CD4-positive, alpha-beta T cell (primary cell): ENCODE data around the gene LRRC2. TPM values are rescaled to one million over a fixed set of nuclear protein-coding genes. Genes with fewer than 3 reads are reported as not detected.

Experiments
- ATAC-seq: fragments of 200-7000 bp; cut with Tn5 transposase; one replicate; pipeline ENCODE4 v1.10.0; 2022; ENCODE audit warnings: mild to moderate bottlenecking; ENCODE audit not compliant: poor library complexity
- CTCF ChIA-PET: fragments of 350-600 bp; sonication (Branson Sonifier 250); formaldehyde crosslinking; loops from one replicate; lab custom pipeline; 2021; ENCODE audit warnings: antibody characterized with exemption, inconsistent platforms; lab: Charles Lee
- POLR2A ChIA-PET: fragments of 350-600 bp; sonication (Branson Sonifier 250); formaldehyde crosslinking; loops from one replicate; lab custom pipeline; 2021; ENCODE audit warnings: antibody characterized with exemption, inconsistent platforms; lab: Charles Lee
- DNase-seq, 14 experiments: peaks; one replicate each; pipeline ENCODE4 v3.0.0-alpha.2; 2013 to 2020; ENCODE audit warnings: mixed read lengths in 2 of 14
- H3K27ac ChIP-seq, 2 donors: one replicate each; pipeline versions ENCODE4 v1.5.1 to v1.7.0; 2013; ENCODE audit warnings: low read length in 2 of 2, low read depth in 1 of 2, mild to moderate bottlenecking in 1 of 2
- H3K27me3 ChIP-seq, 2 experiments: 1 replicate in 1 of 2; 2 replicates in 1 of 2; pipeline versions ENCODE4 v1.6.1 to v1.7.0; 2013; ENCODE audit warnings: low read length in 2 of 2, control low read depth in 1 of 2, mild to moderate bottlenecking in 1 of 2, moderate library complexity in 1 of 2; ENCODE audit not compliant: insufficient read depth in 2 of 2, control insufficient read depth in 1 of 2
- H3K36me3 ChIP-seq: one replicate; pipeline ENCODE4 v1.6.1; 2013; ENCODE audit warnings: low read length, control low read depth; ENCODE audit not compliant: insufficient read depth
- H3K4me1 ChIP-seq: one replicate; pipeline ENCODE4 v1.6.1; 2013; ENCODE audit warnings: low read length, control low read depth; ENCODE audit not compliant: insufficient read depth
- H3K4me3 ChIP-seq: one replicate; pipeline ENCODE4 v1.5.1; 2013; ENCODE audit warnings: mild to moderate bottlenecking, low read length, moderate library complexity
- H3K9me3 ChIP-seq, 2 experiments: 1 replicate in 1 of 2; 2 replicates in 1 of 2; pipeline versions ENCODE4 v1.6.1 to v1.7.0; 2013; ENCODE audit warnings: low read length in 2 of 2, mild to moderate bottlenecking in 2 of 2, control low read depth in 1 of 2, moderate library complexity in 1 of 2; ENCODE audit not compliant: control insufficient read depth in 1 of 2, insufficient read depth in 1 of 2
- H3K27ac Mint-ChIP-seq: one replicate; pipeline ENCODE4 v1.8.0; 2020; ENCODE audit warnings: mixed read lengths
- H3K27me3 Mint-ChIP-seq: one replicate; pipeline ENCODE4 v1.8.0; 2021; ENCODE audit warnings: mixed read lengths
- H3K36me3 Mint-ChIP-seq: one replicate; pipeline ENCODE4 v1.8.0; 2021; ENCODE audit warnings: low read depth, mixed read lengths
- H3K4me1 Mint-ChIP-seq: one replicate; pipeline ENCODE4 v1.8.0; 2021; ENCODE audit warnings: low read depth, mixed read lengths
- H3K4me3 Mint-ChIP-seq: one replicate; pipeline ENCODE4 v1.8.0; 2020; ENCODE audit warnings: mild to moderate bottlenecking, mixed read lengths
- H3K9me3 Mint-ChIP-seq: one replicate; pipeline ENCODE4 v1.8.0; 2020; ENCODE audit warnings: mixed read lengths
- intact Hi-C, 2 experiments: fragments of 100-400 bp; cut with DNase I in 1 of 2; cut with micrococcal nuclease in 1 of 2; formaldehyde crosslinking; loops; one replicate each; pipeline versions ENCODE4 v1.15.1 to v1.9.0; 2023 to 2025; cut with DNase I, micrococcal nuclease
- total RNA-seq, 174 experiments: library from RNA in 2 of 174; stranded (reverse) in 2 of 174; gene quantifications; one replicate each; pipeline ENCODE4 v1.2.3 and lab custom pipeline; 2021 to 2026
- TF ChIP-seq, protein P1 (sequence below): fragments of 200-600 bp; IDR thresholded peaks from one replicate; pipeline ENCODE4 v1.8.0; 2022; ENCODE audit warnings: antibody characterized with exemption, mild to moderate bottlenecking

The LRRC2 gene
- total RNA-seq, 2 experiments from 2014 or later: 0.59 to 0.91 TPM

DNA sequence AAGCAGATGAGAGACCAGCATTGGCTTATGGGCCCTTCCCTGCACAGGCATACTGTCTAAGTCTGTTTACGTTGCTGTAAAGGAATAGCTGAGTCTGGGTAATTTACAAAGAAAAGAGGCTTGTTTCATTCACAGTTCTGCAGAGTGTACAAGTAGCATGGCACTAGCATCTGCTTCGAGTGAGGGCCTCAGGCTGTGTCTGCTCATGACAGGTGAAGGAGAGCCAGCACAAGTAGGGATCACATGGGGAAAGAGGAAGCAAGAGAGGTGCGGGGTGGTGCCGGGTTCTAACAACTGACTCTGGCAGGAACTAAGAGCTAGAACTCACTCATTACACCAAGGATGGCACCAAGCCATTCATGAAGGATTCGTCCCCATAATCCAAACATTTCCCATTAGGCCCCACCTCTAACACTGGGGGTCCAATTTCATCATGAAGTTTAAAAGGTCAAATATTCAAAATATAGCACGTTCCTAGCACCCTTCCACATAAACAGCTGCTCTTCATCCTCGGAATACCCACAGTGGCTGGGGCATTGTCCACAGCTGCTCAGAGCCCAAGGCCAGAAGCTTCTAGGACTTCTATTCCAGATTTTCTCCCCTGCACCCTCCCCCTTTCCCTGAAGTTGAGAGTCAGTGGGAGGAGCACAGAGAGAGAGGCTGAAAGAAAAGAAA, 62.8 kb downstream of the LRRC2 start:
- H3K4me1 ChIP-seq: peaks cover 3% of the 10 kb centered on the region
- CTCF ChIA-PET: interaction anchor here (0.7 to 3.0 kb wide), 2 partner anchors 14 to 55 kb away, joined by 4 to 20 read pairs; no protein-coding TSS in a partner anchor
- no peaks in the 10 kb centered on the region for H3K9me3 Mint-ChIP-seq
- no peaks in the 10 kb centered on the region for H3K27me3 Mint-ChIP-seq
- no peak overlapping the region for H3K27ac Mint-ChIP-seq
- H3K4me1 Mint-ChIP-seq: peaks cover 24% of the 10 kb centered on the region
- DNase-seq: no peak
- H3K9me3 ChIP-seq: no peaks in the 10 kb centered on the region
- no peaks in the 10 kb centered on the region for H3K27me3 ChIP-seq
- ATAC-seq: no peak
- H3K36me3 ChIP-seq: no peaks in the 10 kb centered on the region
- no peaks in the 10 kb centered on the region for H3K36me3 Mint-ChIP-seq
- H3K27ac ChIP-seq: no peak overlapping the region
- no peak overlapping the region for H3K4me3 ChIP-seq
- TF ChIP-seq, protein P1, sequence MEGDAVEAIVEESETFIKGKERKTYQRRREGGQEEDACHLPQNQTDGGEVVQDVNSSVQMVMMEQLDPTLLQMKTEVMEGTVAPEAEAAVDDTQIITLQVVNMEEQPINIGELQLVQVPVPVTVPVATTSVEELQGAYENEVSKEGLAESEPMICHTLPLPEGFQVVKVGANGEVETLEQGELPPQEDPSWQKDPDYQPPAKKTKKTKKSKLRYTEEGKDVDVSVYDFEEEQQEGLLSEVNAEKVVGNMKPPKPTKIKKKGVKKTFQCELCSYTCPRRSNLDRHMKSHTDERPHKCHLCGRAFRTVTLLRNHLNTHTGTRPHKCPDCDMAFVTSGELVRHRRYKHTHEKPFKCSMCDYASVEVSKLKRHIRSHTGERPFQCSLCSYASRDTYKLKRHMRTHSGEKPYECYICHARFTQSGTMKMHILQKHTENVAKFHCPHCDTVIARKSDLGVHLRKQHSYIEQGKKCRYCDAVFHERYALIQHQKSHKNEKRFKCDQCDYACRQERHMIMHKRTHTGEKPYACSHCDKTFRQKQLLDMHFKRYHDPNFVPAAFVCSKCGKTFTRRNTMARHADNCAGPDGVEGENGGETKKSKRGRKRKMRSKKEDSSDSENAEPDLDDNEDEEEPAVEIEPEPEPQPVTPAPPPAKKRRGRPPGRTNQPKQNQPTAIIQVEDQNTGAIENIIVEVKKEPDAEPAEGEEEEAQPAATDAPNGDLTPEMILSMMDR: no peak
- POLR2A ChIA-PET: interaction anchor here (1.6 kb wide), 1 partner anchor 15 kb away, joined by 4 read pairs; no protein-coding TSS in a partner anchor
- H3K4me3 Mint-ChIP-seq: no peak overlapping the region
- intact Hi-C loops: no loop called here

DNA sequence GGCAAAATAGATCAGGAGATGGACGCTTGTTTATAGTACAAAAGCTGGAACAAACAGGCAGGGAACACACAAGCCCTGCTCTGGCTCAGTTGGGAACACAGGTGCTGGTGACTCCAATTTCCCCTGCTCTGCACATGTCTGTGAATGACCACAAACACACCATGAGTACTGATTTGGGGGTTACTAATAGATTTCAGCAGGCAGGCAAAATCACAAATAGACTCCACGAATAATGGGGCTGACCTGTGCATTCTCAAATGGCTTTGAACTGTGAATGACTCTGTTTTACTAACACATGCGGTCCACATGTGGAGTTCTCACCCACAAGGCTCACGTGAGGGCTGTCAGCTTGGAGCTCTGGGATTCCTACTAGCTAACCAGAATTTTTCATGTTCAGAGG, 64.4 kb downstream of the LRRC2 start:
- intact Hi-C loops: no loop called here
- Histone ChIP-seq H3K9me3 (no peaks in the 10 kb centered on the region), H3K27me3 (no peaks in the 10 kb centered on the region), H3K36me3 (no peaks in the 10 kb centered on the region), H3K27ac (no peak overlapping the region), H3K4me1 (peaks cover 11% of the 10 kb centered on the region), H3K4me3 (no peak overlapping the region)
- H3K4me1 Mint-ChIP-seq: peaks cover 40% of the 10 kb centered on the region
- H3K4me3 Mint-ChIP-seq: no peak overlapping the region
- CTCF ChIA-PET: interaction anchor here (3.0 kb wide), 1 partner anchor 13 kb away, joined by 20 read pairs; no protein-coding TSS in a partner anchor
- H3K36me3 Mint-ChIP-seq: no peaks in the 10 kb centered on the region
- POLR2A ChIA-PET: interaction anchor here (0.9 kb wide), 1 partner anchor 37 kb away, joined by 3 read pairs; no protein-coding TSS in a partner anchor
- TF ChIP-seq, protein P1: no peak
- no peaks in the 10 kb centered on the region for H3K9me3 Mint-ChIP-seq
- H3K27ac Mint-ChIP-seq: no peak overlapping the region
- ATAC-seq: no peak
- no peak for DNase-seq
- H3K27me3 Mint-ChIP-seq: no peaks in the 10 kb centered on the region

DNA sequence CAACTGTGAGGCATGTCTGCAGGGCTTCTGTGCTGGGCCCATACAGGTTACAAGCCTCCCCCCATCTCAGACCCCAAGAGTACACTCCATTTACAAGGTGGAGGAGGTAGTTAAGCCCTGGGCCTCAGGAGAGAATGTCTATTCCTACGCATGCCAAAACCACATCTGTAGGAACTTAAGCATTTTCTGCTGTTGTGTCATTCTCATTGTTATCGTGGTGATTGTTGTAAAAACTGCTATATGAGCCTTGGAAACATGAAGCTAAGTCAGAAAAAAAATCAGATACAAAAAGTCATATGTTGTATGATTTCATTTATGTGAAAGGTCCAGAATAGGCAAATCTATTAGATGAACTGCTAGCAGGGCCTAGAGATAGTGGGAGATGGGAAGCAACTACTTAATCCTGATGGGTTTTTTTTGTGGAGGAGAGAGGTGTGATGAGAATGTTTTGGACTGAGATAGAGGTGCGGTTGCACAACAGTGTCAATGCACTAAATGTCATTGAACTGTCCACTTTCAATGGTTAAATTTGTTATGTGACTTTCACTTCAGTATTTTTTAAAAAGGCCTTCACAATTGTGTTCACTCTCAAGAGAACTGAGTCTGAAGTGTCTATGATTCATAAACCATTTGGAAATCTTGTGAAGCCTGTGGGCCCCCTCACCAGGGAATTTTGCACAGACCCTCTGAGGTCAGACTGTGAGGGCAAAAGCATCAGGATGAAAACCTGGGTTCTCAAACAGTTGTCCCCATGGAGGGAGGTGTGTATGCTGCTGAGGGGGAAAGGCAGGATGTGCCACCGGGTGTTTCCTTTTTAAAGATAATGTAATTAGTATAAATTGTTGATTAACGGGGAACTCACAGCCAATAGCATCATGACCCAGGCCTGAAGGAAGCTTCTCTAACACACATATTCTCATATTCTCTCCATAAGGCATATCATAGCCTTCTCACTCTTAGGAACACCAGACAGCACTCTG, 65.2 kb downstream of the LRRC2 start:
- no peak for ATAC-seq
- H3K27ac Mint-ChIP-seq: no peak overlapping the region
- Histone ChIP-seq H3K4me3 (no peak overlapping the region), H3K27me3 (no peaks in the 10 kb centered on the region), H3K4me1 (peaks cover 11% of the 10 kb centered on the region), H3K36me3 (no peaks in the 10 kb centered on the region), H3K9me3 (no peaks in the 10 kb centered on the region), H3K27ac (no peak overlapping the region)
- CTCF ChIA-PET: interaction anchor here (3.0 kb wide), 1 partner anchor 12 kb away, joined by 20 read pairs; no protein-coding TSS in a partner anchor
- H3K4me1 Mint-ChIP-seq: peaks cover 42% of the 10 kb centered on the region
- no peaks in the 10 kb centered on the region for H3K27me3 Mint-ChIP-seq
- intact Hi-C loops: no loop called here
- DNase-seq: no peak
- H3K4me3 Mint-ChIP-seq: no peak overlapping the region
- H3K36me3 Mint-ChIP-seq: no peaks in the 10 kb centered on the region
- TF ChIP-seq, protein P1: no peak
- no peaks in the 10 kb centered on the region for H3K9me3 Mint-ChIP-seq
- POLR2A ChIA-PET: interaction anchor here (0.8 to 2.3 kb wide), 2 partner anchors 12 to 38 kb away, joined by 3 to 7 read pairs; no protein-coding TSS in a partner anchor
